H1 (cell line): ENCODE data around the gene RNF10. TPM values are rescaled to one million over a fixed set of nuclear protein-coding genes. Genes with fewer than 3 reads are reported as not detected.
A peak's percentile ranks its signal among the peaks of the same experiment; 100 is the strongest.

Experiments used
- ATF2 ChIP-seq: IDR thresholded peaks from 2 replicates; pipeline ENCODE4 v1.6.1; 2012; ENCODE audit warnings: low read length, inconsistent platforms
- BACH1 ChIP-seq: IDR thresholded peaks from 2 replicates; pipeline ENCODE4 v1.6.1; 2012; ENCODE audit warnings: low read length, improper control_type of control experiment
- BCL11A ChIP-seq, 2 experiments: IDR thresholded peaks; one replicate each; pipeline ENCODE4 v1.6.1; 2011; ENCODE audit warnings: low read depth in 2 of 2, low read length in 2 of 2, mild to moderate bottlenecking in 2 of 2
- BRCA1 ChIP-seq: IDR thresholded peaks from 2 replicates; pipeline ENCODE4 v1.6.1; 2012; ENCODE audit warnings: low read depth, low read length, improper control_type of control experiment
- CBX8 ChIP-seq: fragments of 300-800, 300-1000 bp; sonication (generic); IDR thresholded peaks from 2 replicates; pipeline ENCODE4 v1.7.1; 2016; ENCODE audit warnings: low read depth, low read length, borderline replicate concordance
- CEBPB ChIP-seq: IDR thresholded peaks from 2 replicates; pipeline ENCODE4 v1.6.1; 2012; ENCODE audit warnings: low read depth, low read length
- CREB1 ChIP-seq: IDR thresholded peaks from 2 replicates; pipeline ENCODE4 v1.6.1; 2012; ENCODE audit warnings: inconsistent platforms
- E2F6 ChIP-seq: IDR thresholded peaks from 2 replicates; pipeline ENCODE4 v1.6.1; 2012; ENCODE audit warnings: inconsistent platforms
- HDAC2 ChIP-seq, 2 experiments: fragments of 300-600 bp in 1 of 2; sonication (generic) in 1 of 2; IDR thresholded peaks; 2 replicates each; pipeline ENCODE4 v1.6.1; 2011 to 2012; ENCODE audit warnings: low read depth in 2 of 2, low read length in 2 of 2, mild to moderate bottlenecking in 2 of 2, moderate library complexity in 2 of 2, borderline replicate concordance in 1 of 2, inconsistent platforms in 1 of 2
- KDM1A ChIP-seq: fragments of 200-600, 300-600 bp; sonication (generic); IDR thresholded peaks from 2 replicates; pipeline ENCODE4 v1.7.1; 2016; ENCODE audit warnings: mild to moderate bottlenecking, low read length, borderline replicate concordance
- KDM4A ChIP-seq: IDR thresholded peaks from one replicate; pipeline ENCODE4 v1.7.1; 2012; ENCODE audit warnings: low read depth, mild to moderate bottlenecking, moderate library complexity, low read length, inconsistent platforms; ENCODE audit not compliant: severe bottlenecking
- POLR2A ChIP-seq, 2 experiments: IDR thresholded peaks; 1 replicate in 1 of 2; 2 replicates in 1 of 2; pipeline ENCODE4 v1.6.1; 2011; ENCODE audit warnings: low read depth in 2 of 2, low read length in 2 of 2, mild to moderate bottlenecking in 2 of 2; ENCODE audit errors: control extremely low read depth in 1 of 2
- POU5F1 ChIP-seq: IDR thresholded peaks from 2 replicates; pipeline ENCODE4 v1.6.1; 2011; ENCODE audit warnings: low read depth, mild to moderate bottlenecking, low read length, moderate library complexity
- SIRT6 ChIP-seq: IDR thresholded peaks from one replicate; pipeline ENCODE4 v1.7.1; 2012; ENCODE audit warnings: low read length, inconsistent platforms
- SIX5 ChIP-seq: IDR thresholded peaks from 2 replicates; pipeline ENCODE4 v1.6.1; 2011; ENCODE audit warnings: mild to moderate bottlenecking, low read depth, low read length
- SP1 ChIP-seq: IDR thresholded peaks from 2 replicates; pipeline ENCODE4 v1.6.1; 2011; ENCODE audit warnings: low read depth, low read length
- SP2 ChIP-seq: IDR thresholded peaks from 2 replicates; pipeline ENCODE4 v1.6.1; 2012; ENCODE audit warnings: mild to moderate bottlenecking, low read length, inconsistent platforms
- SRF ChIP-seq: IDR thresholded peaks from 2 replicates; pipeline ENCODE4 v1.6.1; 2011; ENCODE audit warnings: mild to moderate bottlenecking, low read depth, low read length, moderate library complexity
- TBP ChIP-seq: IDR thresholded peaks from 2 replicates; pipeline ENCODE4 v1.6.1; 2011; ENCODE audit warnings: low read depth, low read length, improper control_type of control experiment
- TCF12 ChIP-seq: IDR thresholded peaks from 2 replicates; pipeline ENCODE4 v1.6.1; 2011; ENCODE audit warnings: low read depth, mild to moderate bottlenecking, low read length
- ZNF274 ChIP-seq: IDR thresholded peaks from 2 replicates; pipeline ENCODE4 v1.7.0; 2012; ENCODE audit warnings: low read length, borderline replicate concordance; ENCODE audit errors: extremely low read depth
- polyA plus RNA-seq, 7 experiments: library from polyadenylated mRNA; depleted of rRNA in 3 of 7; stranded (reverse) in 5 of 7; unstranded in 2 of 7; fragments of >200 nt in 5 of 7; fragments of 200-250 nt in 2 of 7; gene quantifications; 1 replicate in 5 of 7; 2 replicates in 1 of 7; 4 replicates in 1 of 7; pipeline versions ENCODE4 v1.2.1 to v1.2.3, GENCODE V29; 2011 to 2013; ENCODE audit warnings: missing spikeins in 2 of 7, mixed read lengths in 2 of 7
- total RNA-seq: library from RNA; stranded (reverse); fragmentation: NEBNext Ultra II Directional; extraction: Animal tissue kit (Norgen Biotek cat#: 25700); gene quantifications from 2 replicates; pipeline ENCODE4 v1.2.1, GENCODE V29; 2021

The RNF10 gene
- total and polyA plus RNA-seq, 2 of the 8 experiments (the other 6 are each of a cell fraction or from before 2014, with no cell fraction given) = 71.6 to 171 TPM

GRCh38 chr12:120625557-120626419 is 91.6 kb downstream of the RNF10 start (continued):
- TF ChIP-seq E2F6 (peak; percentile 63), CEBPB (0 out of 2 replicates have a peak, but pooled peaks have one; percentile 28), BRCA1 (no peak), CREB1 (no peak; the same call in 1 of the 2 replicates), ZNF274 (no peak), HDAC2 (IDR thresholded peaks at IDR 0.05; ENCODE audit: borderline replicate concordance in 1 of 2, low read depth in 2 of 2, low read length in 2 of 2) (0 out of 4 replicates have a peak, but pooled peaks have one; percentile 31 to 60), SIRT6 (no peak), KDM1A (no peak; the same call in none of the 2 replicates), SP1 (no peak), ATF2 (no peak), SP2 (no peak), BACH1 (no peak), TBP (no peak), POU5F1 (no peak), CBX8 (no peak), SRF (no peak), KDM4A (no peak), POLR2A (IDR thresholded peaks at IDR 0.05; ENCODE audit: control extremely low read depth in 1 of 2, low read depth in 2 of 2, low read length in 2 of 2) (no peak), SIX5 (no peak), BCL11A (IDR thresholded peaks at IDR 0.05; ENCODE audit: low read depth in 2 of 2, low read length in 2 of 2) (no peak), TCF12 (no peak)
- TF ChIP-seq, all 59 proteins: peak for 8
